Thoracic aorta (tissue), 2 donors: ENCODE data around the gene PDCD2L. TPM values are rescaled to one million over a fixed set of nuclear protein-coding genes. Genes with fewer than 3 reads are reported as not detected.

ENCODE experiments used
- ATAC-seq: fragments of 150-250 bp; one replicate; pipeline ENCODE4 v1.8.0; 2017; ENCODE audit warnings: low read depth; ENCODE audit not compliant: insufficient number of reproducible peaks, low FRiP score
- DNase-seq: peaks from one replicate; pipeline ENCODE4 v3.0.0-alpha.2; 2020; ENCODE audit warnings: low spot score
- H3K27ac ChIP-seq, 2 donors: fragments of 200-600 bp; sonication (generic); 1 replicate in 1 of 2; 2 replicates in 1 of 2; pipeline ENCODE4 v1.5.1; 2016; ENCODE audit warnings: mild to moderate bottlenecking in 2 of 2, moderate library complexity in 2 of 2
- H3K27me3 ChIP-seq: fragments of 200-600 bp; sonication (generic); replicated peaks from 2 replicates; pipeline ENCODE4 v1.6.0; 2016; ENCODE audit warnings: mild to moderate bottlenecking; ENCODE audit not compliant: insufficient read depth
- H3K36me3 ChIP-seq: fragments of 200-600 bp; sonication (generic); one replicate; pipeline ENCODE4 v1.5.1; 2016
- H3K4me1 ChIP-seq, 2 donors: fragments of 200-600 bp; sonication (generic); 1 replicate in 1 of 2; 2 replicates in 1 of 2; pipeline versions ENCODE4 v1.5.1 to v1.6.0; 2016; ENCODE audit warnings: low read depth in 2 of 2, mild to moderate bottlenecking in 1 of 2; ENCODE audit not compliant: control insufficient read depth in 1 of 2
- H3K4me3 ChIP-seq: fragments of 200-600 bp; sonication (generic); 2 replicates; pipeline ENCODE4 v1.5.1; 2016; ENCODE audit warnings: mild to moderate bottlenecking
- H3K9me3 ChIP-seq: fragments of 200-600 bp; sonication (generic); 2 replicates; pipeline ENCODE4 v1.5.1; 2016
- total RNA-seq, 2 donors: library from RNA; depleted of rRNA; stranded (reverse); fragments of >200 nt; gene quantifications; one replicate each; pipeline versions ENCODE4 v1.1.0 to v1.2.3, GENCODE V29; 2016
- TF ChIP-seq, protein P1 (sequence below): fragments of 200-600 bp; sonication (generic); IDR thresholded peaks from one replicate; pipeline ENCODE4 v1.5.1; 2019; ENCODE audit warnings: antibody characterized with exemption

The PDCD2L gene
- total RNA-seq, 2 donors from 2014 or later = 6.2 to 12.8 TPM

DNA sequence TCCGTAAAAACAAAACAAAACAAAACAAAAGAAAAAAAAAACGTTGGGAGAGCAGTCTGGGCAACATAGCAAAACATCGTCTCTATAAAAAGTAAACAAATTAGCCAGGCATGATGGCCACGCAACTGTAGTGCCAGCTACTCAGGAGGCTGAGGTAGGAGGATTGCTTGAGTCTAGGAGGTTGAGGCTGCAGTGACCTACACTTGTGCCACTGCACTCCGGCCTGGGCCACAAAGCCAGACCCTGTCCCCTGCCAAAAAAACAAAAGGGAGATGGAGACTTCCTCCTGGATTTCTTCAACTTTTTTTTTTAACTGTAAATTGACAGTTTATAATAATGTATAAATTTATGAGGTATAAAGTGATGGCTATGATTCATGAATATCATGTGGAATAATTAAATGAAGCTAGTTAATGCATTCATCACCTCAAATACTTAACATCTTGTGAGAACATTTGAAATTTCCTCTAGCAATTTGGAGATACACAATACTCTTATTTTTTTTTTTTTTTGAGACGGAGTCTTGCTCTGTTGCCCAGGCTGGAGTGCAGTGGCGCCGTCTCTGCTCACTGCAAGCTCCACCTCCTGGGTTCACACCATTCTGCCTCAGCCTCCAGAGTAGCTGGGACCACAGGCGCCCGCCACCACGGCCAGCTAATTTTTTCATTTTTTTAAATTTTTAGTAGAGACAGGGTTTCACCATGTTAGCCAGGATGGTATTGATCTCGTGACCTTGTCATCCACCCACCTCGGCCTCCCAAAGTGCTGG lies 1.9 kb downstream of the PDCD2L start:
- ATAC-seq = no peak
- H3K4me1 ChIP-seq = peaks cover 3 to 4% of the 10 kb centered on the region in 2 donors
- TF ChIP-seq, protein P1, sequence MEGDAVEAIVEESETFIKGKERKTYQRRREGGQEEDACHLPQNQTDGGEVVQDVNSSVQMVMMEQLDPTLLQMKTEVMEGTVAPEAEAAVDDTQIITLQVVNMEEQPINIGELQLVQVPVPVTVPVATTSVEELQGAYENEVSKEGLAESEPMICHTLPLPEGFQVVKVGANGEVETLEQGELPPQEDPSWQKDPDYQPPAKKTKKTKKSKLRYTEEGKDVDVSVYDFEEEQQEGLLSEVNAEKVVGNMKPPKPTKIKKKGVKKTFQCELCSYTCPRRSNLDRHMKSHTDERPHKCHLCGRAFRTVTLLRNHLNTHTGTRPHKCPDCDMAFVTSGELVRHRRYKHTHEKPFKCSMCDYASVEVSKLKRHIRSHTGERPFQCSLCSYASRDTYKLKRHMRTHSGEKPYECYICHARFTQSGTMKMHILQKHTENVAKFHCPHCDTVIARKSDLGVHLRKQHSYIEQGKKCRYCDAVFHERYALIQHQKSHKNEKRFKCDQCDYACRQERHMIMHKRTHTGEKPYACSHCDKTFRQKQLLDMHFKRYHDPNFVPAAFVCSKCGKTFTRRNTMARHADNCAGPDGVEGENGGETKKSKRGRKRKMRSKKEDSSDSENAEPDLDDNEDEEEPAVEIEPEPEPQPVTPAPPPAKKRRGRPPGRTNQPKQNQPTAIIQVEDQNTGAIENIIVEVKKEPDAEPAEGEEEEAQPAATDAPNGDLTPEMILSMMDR = no peak
- no peak overlapping the region for H3K27ac ChIP-seq
- H3K36me3 ChIP-seq = peaks cover 4% of the 10 kb centered on the region
- no peak overlapping the region for H3K4me3 ChIP-seq
- no peaks in the 10 kb centered on the region for H3K27me3 ChIP-seq
- DNase-seq = no peak
- no peaks in the 10 kb centered on the region for H3K9me3 ChIP-seq

DNA sequence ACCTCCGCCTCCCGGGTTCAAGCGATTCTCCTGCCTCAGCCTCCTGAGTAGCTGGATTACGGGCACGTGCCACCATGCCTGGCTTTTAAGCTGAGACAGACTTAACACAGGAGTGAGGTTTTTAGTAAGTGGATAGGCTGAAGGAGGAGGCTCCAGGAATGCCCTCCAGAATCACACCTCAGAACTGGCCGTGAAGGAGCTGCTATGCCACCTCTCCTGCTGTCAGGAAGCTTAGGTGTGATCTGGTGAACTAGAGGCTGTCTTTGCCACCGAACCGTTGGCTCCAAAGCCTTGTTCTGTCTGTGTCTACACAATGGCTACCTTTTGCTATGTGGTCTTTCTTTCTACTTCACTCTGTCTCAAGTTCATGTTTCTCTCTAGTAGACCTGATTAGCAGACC lies 4.2 kb downstream of the PDCD2L start:
- TF ChIP-seq, protein P1 = no peak
- DNase-seq (no peak), ATAC-seq (no peak)
- H3K36me3 ChIP-seq = peaks cover 4% of the 10 kb centered on the region
- no peaks in the 10 kb centered on the region for H3K9me3 ChIP-seq
- H3K4me3 ChIP-seq = no peak overlapping the region
- no peaks in the 10 kb centered on the region for H3K27me3 ChIP-seq
- H3K4me1 ChIP-seq = peaks cover 3 to 4% of the 10 kb centered on the region in 2 donors
- H3K27ac ChIP-seq = no peak overlapping the region

DNA sequence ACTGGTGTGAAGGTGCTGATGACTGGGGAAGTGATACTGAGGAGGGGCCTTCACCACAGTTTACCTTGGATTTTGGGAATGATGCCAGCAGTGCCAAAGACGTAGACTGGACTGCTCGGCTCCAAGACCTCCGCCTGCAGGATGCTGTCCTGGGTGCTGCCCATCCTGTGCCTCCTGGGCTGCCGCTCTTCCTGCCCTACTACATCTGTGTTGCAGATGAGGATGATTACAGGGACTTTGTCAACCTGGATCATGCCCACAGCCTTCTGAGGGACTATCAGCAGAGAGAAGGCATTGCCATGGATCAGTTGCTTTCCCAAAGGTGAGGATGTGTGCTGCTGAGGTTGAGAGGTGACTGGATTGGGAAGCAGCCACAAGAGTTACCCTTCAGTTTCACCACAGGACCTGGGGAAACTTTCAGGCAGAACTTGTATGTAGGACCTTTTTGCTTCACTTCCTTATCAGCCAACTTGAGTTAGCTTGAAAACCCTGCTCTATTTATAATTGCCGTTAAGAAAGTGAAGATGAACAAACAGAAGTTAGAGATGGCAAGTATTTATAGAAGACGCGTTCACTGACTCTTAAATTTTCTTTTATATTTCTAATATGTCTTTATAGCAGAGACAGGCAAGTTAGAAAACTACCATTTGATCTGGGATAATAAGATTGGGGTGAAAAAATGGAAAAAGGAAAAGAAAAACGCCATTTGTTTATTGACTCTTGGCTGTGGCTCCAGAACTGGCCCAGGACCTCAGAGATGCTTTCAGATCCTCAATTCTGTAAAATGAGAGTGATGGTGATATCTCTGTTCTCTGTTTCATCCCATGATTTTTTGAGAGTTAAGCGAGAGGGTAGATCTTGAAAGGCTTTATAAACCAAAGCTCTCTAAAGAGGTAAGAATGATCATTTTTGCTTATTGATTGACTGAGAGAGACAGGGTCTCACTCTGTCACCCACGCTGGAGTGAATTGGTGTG lies 5.3 kb downstream of the PDCD2L start:
- TF ChIP-seq, protein P1 = no peak
- Histone ChIP-seq H3K27me3 (no peaks in the 10 kb centered on the region), H3K36me3 (peaks cover 4% of the 10 kb centered on the region), H3K4me1 (peaks cover 3 to 4% of the 10 kb centered on the region in 2 donors), H3K4me3 (no peak overlapping the region), H3K27ac (no peak overlapping the region), H3K9me3 (no peaks in the 10 kb centered on the region)
- ATAC-seq = no peak
- no peak for DNase-seq

DNA sequence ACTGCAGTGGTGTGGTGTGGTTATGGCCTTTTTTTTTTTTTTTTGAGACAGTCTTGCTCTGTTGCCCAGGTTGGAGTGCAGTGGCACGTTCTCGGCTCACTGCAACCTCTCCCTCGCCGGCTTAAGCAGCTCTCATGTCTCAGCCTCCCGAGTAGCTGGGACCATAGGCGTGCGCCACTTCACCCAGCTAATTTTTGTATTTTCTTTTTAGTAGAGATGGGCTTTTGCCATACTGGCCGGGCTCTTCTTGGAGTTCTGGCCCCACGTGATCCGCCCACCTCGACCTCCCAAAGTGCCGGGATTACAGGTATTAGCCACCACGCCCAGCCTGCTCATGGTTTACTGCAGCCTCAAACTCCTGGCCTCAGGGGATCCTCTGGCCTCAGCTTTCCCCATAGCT lies 7.0 kb downstream of the PDCD2L start:
- ATAC-seq (no peak), DNase-seq (no peak)
- no peak overlapping the region for H3K27ac ChIP-seq
- no peaks in the 10 kb centered on the region for H3K9me3 ChIP-seq
- no peaks in the 10 kb centered on the region for H3K4me1 ChIP-seq
- H3K27me3 ChIP-seq = no peaks in the 10 kb centered on the region
- no peak overlapping the region for H3K4me3 ChIP-seq
- peaks cover 7% of the 10 kb centered on the region for H3K36me3 ChIP-seq
- TF ChIP-seq, protein P1 = no peak

DNA sequence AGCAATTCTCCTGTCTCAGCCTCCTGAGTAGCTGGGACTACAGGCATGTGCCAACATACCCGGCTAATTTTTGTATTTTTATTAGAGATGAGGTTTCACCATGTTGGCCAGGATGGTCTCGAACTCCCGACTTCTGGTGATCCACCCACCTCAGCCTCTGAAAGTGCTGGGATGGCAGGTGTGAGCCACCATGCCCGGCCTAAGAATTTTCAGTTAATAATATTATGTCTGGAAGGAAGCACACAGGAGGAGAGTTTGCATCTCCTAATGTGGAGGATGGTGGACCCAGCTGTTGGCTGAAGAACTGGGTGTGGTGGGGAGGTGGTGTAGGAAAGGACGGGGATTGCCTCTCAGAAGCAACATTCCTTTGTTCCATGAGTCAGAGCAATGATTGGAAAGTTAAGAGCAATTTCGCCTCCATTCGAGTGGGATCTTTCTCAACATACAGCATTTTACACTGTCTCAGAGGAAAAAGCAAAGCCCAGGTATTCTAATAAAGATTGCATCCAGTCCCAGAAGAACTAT lies 11.9 kb downstream of the PDCD2L start:
- TF ChIP-seq, protein P1 = no peak
- Histone ChIP-seq H3K4me3 (no peak overlapping the region), H3K36me3 (peaks cover 3% of the 10 kb centered on the region), H3K27me3 (no peaks in the 10 kb centered on the region), H3K9me3 (no peaks in the 10 kb centered on the region), H3K4me1 (no peaks in the 10 kb centered on the region), H3K27ac (no peak overlapping the region)
- DNase-seq = no peak
- no peak for ATAC-seq
